CD8-positive, alpha-beta memory T cell (primary cell): ENCODE results near the gene SEMA3E. TPM values are rescaled to one million over a fixed set of nuclear protein-coding genes. Genes with fewer than 3 reads are reported as not detected.

Source experiments
- CTCF ChIA-PET: fragments of 350-600 bp; sonication (Branson Sonifier 250); formaldehyde crosslinking; loops from one replicate; lab custom pipeline; 2021; ENCODE audit warnings: antibody characterized with exemption; lab: Charles Lee
- POLR2A ChIA-PET: fragments of 350-600 bp; sonication (Branson Sonifier 250); formaldehyde crosslinking; loops from one replicate; lab custom pipeline; 2021; ENCODE audit warnings: antibody characterized with exemption; lab: Charles Lee
- DNase-seq, 5 donors: peaks; one replicate each; pipeline versions ENCODE4 v3.0.0 to v3.0.0-alpha.2; 2020 to 2022; ENCODE audit warnings: mixed read lengths in 1 of 5
- H3K27ac ChIP-seq: one replicate; pipeline ENCODE4 v1.7.0; 2013; ENCODE audit warnings: low read depth, mild to moderate bottlenecking, low read length, moderate library complexity
- H3K27me3 ChIP-seq: 2 replicates; pipeline ENCODE4 v1.7.0; 2013; ENCODE audit warnings: low read length, mild to moderate bottlenecking; ENCODE audit not compliant: insufficient read depth, poor library complexity, severe bottlenecking
- H3K36me3 ChIP-seq: 2 replicates; pipeline ENCODE4 v1.7.0; 2013; ENCODE audit warnings: mild to moderate bottlenecking, low read length, moderate library complexity; ENCODE audit not compliant: insufficient read depth
- H3K4me1 ChIP-seq: 2 replicates; pipeline ENCODE4 v1.7.0; 2013; ENCODE audit warnings: mild to moderate bottlenecking, low read length, moderate library complexity; ENCODE audit not compliant: insufficient read depth
- H3K4me3 ChIP-seq: 2 replicates; pipeline ENCODE4 v1.7.0; 2013; ENCODE audit warnings: mild to moderate bottlenecking, low read length
- H3K9me3 ChIP-seq: 2 replicates; pipeline ENCODE4 v1.7.0; 2013; ENCODE audit warnings: mild to moderate bottlenecking, low read length
- H3K27ac Mint-ChIP-seq, 8 donors: one replicate each; pipeline ENCODE4 v1.8.0; 2020 to 2021; ENCODE audit warnings: mixed read lengths in 8 of 8, mild to moderate bottlenecking in 6 of 8, inconsistent platforms in 3 of 8, moderate library complexity in 3 of 8
- H3K27me3 Mint-ChIP-seq, 2 donors: one replicate each; pipeline ENCODE4 v1.8.0; 2020 to 2021; ENCODE audit warnings: mixed read lengths in 2 of 2, mild to moderate bottlenecking in 1 of 2, moderate library complexity in 1 of 2
- H3K36me3 Mint-ChIP-seq, 3 donors: one replicate each; pipeline ENCODE4 v1.8.0; 2020 to 2021; ENCODE audit warnings: mixed read lengths in 3 of 3, inconsistent platforms in 1 of 3, mild to moderate bottlenecking in 1 of 3
- H3K4me1 Mint-ChIP-seq, 3 donors: one replicate each; pipeline ENCODE4 v1.8.0; 2020 to 2021; ENCODE audit warnings: mixed read lengths in 3 of 3, inconsistent platforms in 1 of 3, mild to moderate bottlenecking in 1 of 3
- H3K4me3 Mint-ChIP-seq, 7 donors: one replicate each; pipeline ENCODE4 v1.8.0; 2020 to 2021; ENCODE audit warnings: mixed read lengths in 7 of 7, mild to moderate bottlenecking in 6 of 7, moderate library complexity in 4 of 7, inconsistent platforms in 2 of 7
- H3K9me3 Mint-ChIP-seq, 5 donors: one replicate each; pipeline ENCODE4 v1.8.0; 2020 to 2022; ENCODE audit warnings: mixed read lengths in 5 of 5, mild to moderate bottlenecking in 3 of 5, moderate library complexity in 2 of 5, inconsistent platforms in 1 of 5
- polyA plus RNA-seq: library from polyadenylated mRNA; unstranded; fragments of 300-500 nt; fragmentation: Illumina TruSeq; gene quantifications from one replicate; pipeline ENCODE4 v1.2.3, GENCODE V29; 2021
- total RNA-seq, 2 experiments: library from RNA; stranded (reverse); gene quantifications; one replicate each; pipeline ENCODE4 v1.2.3, GENCODE V29; 2021

Gene SEMA3E
- total and polyA plus RNA-seq, 3 experiments from 2014 or later = not detected

DNA sequence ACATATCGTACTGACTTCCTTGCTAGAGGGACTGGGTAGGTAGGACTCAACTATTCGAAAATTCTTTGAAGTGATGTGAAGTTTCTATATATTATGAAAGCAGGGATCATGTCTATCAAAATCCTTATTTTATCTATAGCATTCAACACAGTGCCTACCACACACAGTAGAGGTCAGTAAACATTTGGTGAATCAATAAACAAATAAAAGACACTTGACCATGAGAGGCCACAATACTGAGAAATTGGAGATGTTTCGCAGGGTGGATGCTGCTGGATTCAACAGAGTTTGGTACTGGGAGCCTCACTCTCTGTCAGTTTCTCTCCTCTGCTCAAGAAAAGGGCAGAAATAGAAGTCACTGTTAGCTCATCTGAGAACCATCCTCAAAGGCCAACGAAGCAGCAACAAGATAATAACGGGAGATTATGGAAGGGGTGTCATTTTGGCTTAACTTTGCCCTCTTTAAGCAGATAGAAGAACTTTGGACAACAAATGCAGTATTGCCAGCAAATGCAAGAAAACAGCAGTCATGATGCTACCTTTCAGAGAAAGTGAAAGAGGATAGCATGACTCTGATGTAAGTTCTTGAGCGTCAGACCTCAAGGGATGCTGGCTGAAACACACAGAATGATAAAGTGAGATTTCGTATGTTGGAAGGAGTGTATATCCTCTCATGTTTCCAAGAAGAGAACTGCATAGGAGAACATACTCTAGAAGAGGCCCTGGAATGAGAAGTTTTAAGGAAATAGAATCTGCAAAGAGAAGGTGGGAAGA is 107.6 kb downstream of the SEMA3E start:
- no peak overlapping the region for H3K4me3 ChIP-seq
- no peaks in the 10 kb centered on the region for H3K36me3 ChIP-seq
- DNase-seq = no peak
- no peak overlapping the region for H3K27ac ChIP-seq
- Mint-ChIP-seq H3K4me3 (no peak overlapping the region), H3K36me3 (no peaks in the 10 kb centered on the region), H3K27me3 (no peaks in the 10 kb centered on the region), H3K4me1 (no peaks in the 10 kb centered on the region), H3K27ac (no peak overlapping the region), H3K9me3 (peaks cover 0 to 33% (median 10%) of the 10 kb centered on the region in 5 donors)
- H3K4me1 ChIP-seq = no peaks in the 10 kb centered on the region
- no peaks in the 10 kb centered on the region for H3K27me3 ChIP-seq
- ChIA-PET CTCF (no interaction called here), POLR2A (no interaction called here)
- no peaks in the 10 kb centered on the region for H3K9me3 ChIP-seq

DNA sequence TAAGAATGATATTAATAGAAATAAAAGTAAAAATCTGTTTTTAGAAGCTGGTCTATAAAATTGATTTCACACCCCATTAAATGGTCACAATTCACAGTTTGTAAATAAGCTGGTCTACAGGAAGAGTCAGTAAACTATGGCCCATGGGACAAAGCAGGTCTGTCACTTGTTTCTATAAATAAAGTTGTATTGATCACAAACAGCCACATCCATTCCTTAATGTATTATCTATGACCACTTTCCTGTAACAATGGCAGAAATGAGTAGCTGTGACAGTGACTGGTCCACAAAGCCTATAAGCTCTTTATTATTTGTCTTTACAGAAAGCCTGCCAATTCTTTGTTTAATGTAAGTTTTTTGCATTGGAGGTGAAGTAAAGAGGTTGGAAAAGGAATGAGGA is 114.5 kb downstream of the SEMA3E start:
- CTCF ChIA-PET = no interaction called here
- no peaks in the 10 kb centered on the region for H3K27me3 ChIP-seq
- Mint-ChIP-seq H3K4me3 (no peak overlapping the region), H3K27me3 (no peaks in the 10 kb centered on the region), H3K27ac (no peak overlapping the region), H3K4me1 (no peaks in the 10 kb centered on the region), H3K9me3 (peaks cover 0 to 13% (median 13%) of the 10 kb centered on the region in 5 donors), H3K36me3 (no peaks in the 10 kb centered on the region)
- H3K9me3 ChIP-seq = no peaks in the 10 kb centered on the region
- no peaks in the 10 kb centered on the region for H3K36me3 ChIP-seq
- no peak overlapping the region for H3K27ac ChIP-seq
- DNase-seq = no peak
- no peaks in the 10 kb centered on the region for H3K4me1 ChIP-seq
- no peak overlapping the region for H3K4me3 ChIP-seq
- POLR2A ChIA-PET = no interaction called here

DNA sequence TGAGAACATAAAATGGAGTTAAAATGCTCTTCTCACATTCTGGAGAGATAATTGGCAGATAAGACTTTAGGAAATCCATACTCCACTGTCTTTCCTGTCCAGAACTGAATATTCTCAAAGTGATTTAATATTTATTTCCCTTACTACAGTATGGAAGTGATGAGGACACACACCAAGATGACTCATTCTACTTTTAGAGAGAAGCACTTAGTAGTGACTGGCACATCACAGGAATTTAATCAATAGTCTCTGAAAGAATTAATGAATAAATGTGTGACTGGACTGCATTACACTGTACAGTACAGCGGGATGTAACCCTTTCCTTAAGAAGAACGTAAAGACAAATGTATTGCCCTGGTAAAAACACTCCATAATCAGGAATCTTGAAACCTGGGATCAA is 116.7 kb downstream of the SEMA3E start:
- no peak for DNase-seq
- ChIA-PET CTCF (no interaction called here), POLR2A (no interaction called here)
- no peaks in the 10 kb centered on the region for H3K36me3 ChIP-seq
- no peak overlapping the region for H3K4me3 ChIP-seq
- Mint-ChIP-seq H3K27ac (no peak overlapping the region), H3K9me3 (peaks cover 0 to 10% (median 8%) of the 10 kb centered on the region in 5 donors), H3K4me1 (no peaks in the 10 kb centered on the region), H3K36me3 (no peaks in the 10 kb centered on the region), H3K4me3 (no peak overlapping the region), H3K27me3 (no peaks in the 10 kb centered on the region)
- no peaks in the 10 kb centered on the region for H3K4me1 ChIP-seq
- no peaks in the 10 kb centered on the region for H3K27me3 ChIP-seq
- no peak overlapping the region for H3K27ac ChIP-seq
- H3K9me3 ChIP-seq = no peaks in the 10 kb centered on the region

DNA sequence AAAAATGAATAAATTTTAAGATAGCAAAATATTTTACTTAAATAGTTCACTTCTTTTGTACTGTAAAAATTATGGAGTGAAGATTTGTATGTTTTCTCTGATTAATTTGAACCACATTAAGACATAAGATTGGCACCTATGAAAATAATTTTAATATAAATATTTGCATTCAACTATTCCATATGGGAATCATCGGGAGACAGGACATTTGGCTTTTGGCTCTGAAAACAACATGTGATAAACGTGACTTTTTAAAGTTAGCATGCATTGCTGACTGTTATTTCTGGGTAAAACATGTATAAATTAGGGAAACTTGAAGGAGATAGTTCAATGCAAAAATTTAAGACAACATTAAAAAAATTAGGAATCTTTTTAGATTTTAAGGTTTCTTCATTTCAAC is 117.2 kb downstream of the SEMA3E start:
- H3K27ac ChIP-seq = no peak overlapping the region
- Mint-ChIP-seq H3K4me3 (no peak overlapping the region), H3K9me3 (peaks cover 0 to 10% (median 7%) of the 10 kb centered on the region in 5 donors), H3K36me3 (no peaks in the 10 kb centered on the region), H3K4me1 (no peaks in the 10 kb centered on the region), H3K27ac (no peak overlapping the region), H3K27me3 (no peaks in the 10 kb centered on the region)
- ChIA-PET CTCF (no interaction called here), POLR2A (no interaction called here)
- no peaks in the 10 kb centered on the region for H3K27me3 ChIP-seq
- no peak overlapping the region for H3K4me3 ChIP-seq
- no peaks in the 10 kb centered on the region for H3K4me1 ChIP-seq
- no peak for DNase-seq
- H3K36me3 ChIP-seq = no peaks in the 10 kb centered on the region
- H3K9me3 ChIP-seq = no peaks in the 10 kb centered on the region

DNA sequence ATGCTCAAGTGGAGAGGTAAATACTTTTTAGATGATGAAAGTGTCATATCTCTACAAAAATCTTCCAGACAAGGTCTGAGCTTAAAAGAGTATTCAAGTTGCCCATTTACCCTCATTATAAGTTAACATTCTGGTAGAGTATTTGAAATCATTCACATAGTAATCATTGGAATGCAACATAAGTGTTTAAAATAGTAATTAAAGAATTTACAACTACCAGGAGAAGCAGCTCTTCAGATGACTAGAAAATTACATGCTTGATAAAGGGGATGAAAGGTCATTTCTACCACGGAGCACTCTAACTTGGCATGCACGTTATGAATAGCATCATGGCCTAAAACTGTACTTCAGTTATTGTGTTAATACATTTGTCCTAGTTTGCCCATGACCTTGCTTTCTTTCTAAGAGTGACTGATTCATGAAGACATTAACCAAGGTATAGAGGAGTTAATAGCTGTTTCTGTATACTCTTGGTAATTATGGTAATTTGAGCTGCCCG is 120.0 kb downstream of the SEMA3E start:
- CTCF ChIA-PET = no interaction called here
- no peak overlapping the region for H3K4me3 ChIP-seq

DNA sequence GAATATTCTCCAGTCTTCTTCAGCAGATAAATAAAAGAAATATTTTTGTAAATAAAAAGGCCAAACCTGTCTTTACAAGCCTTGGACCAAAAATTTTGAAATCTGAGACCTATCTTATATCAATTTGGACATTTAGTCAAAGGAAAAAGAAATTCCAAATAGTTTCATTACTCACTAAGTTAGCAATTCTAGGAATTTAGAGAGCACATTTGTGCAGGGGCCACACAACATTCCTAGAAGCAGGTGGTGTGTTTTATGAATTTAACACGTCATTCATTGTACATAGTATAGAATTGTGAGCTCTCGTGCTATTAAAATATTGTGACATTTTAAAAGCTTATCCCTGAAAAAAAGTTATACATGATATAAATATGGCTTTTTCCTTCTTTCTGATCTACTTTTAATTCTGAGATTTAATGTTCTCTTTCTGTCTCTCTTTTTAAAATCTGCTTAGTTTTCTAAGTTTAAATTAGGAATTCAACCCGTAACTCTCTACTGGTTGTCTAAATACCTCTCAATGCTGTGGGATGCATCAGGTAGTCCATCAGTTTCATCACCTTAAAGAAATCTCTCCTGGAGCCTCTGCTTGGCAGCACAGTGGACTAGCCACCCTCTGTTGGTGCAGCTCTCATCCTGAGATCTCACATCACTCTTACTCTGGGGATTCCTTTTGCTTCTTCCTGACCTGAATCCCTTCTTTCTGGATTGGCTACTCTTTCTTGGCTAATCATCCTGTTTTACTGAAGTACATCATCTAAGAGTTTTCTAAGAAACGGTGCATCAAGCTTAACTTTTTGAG is 124.5 kb downstream of the SEMA3E start:
- Mint-ChIP-seq H3K27me3 (no peaks in the 10 kb centered on the region), H3K36me3 (no peaks in the 10 kb centered on the region), H3K27ac (no peak overlapping the region), H3K4me1 (no peaks in the 10 kb centered on the region), H3K4me3 (no peak overlapping the region), H3K9me3 (peaks cover 8 to 39% (median 11%) of the 10 kb centered on the region in 5 donors)
- H3K27ac ChIP-seq = no peak overlapping the region
- H3K4me1 ChIP-seq = no peaks in the 10 kb centered on the region
- ChIA-PET POLR2A (no interaction called here), CTCF (no interaction called here)
- no peak for DNase-seq
- H3K9me3 ChIP-seq = no peaks in the 10 kb centered on the region
- no peak overlapping the region for H3K4me3 ChIP-seq
- H3K36me3 ChIP-seq = no peaks in the 10 kb centered on the region
- no peaks in the 10 kb centered on the region for H3K27me3 ChIP-seq

More for the DNA sequence above, 120.0 kb downstream of the SEMA3E start:
- POLR2A ChIA-PET = no interaction called here
- DNase-seq = no peak
- Histone ChIP-seq H3K36me3 (no peaks in the 10 kb centered on the region), H3K9me3 (no peaks in the 10 kb centered on the region), H3K27ac (no peak overlapping the region), H3K4me1 (no peaks in the 10 kb centered on the region), H3K27me3 (no peaks in the 10 kb centered on the region)
- Mint-ChIP-seq H3K36me3 (no peaks in the 10 kb centered on the region), H3K27me3 (no peaks in the 10 kb centered on the region), H3K4me1 (no peaks in the 10 kb centered on the region), H3K4me3 (no peak overlapping the region), H3K27ac (no peak overlapping the region), H3K9me3 (peaks cover 4 to 27% (median 10%) of the 10 kb centered on the region in 5 donors)

DNA sequence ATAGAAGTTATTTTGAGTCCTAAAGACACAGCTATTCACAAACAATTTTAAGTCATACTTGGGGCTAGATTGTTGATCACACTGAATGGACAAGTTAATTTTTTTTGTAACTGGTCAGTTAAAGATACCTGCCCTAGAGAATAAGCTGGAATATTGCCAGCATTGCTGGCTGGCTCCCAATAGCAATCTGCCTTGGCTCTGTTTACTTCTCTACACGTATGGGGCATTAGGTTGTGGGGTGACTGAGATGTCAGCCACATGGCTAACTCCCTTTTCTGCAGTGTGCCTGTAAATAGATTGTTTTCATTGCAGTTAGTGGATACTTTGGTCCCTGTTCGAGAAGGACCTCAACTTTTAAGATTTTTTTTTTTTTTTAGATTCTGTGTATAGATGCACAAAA is 128.2 kb downstream of the SEMA3E start:
- H3K4me1 ChIP-seq = no peaks in the 10 kb centered on the region
- ChIA-PET CTCF (no interaction called here), POLR2A (no interaction called here)
- H3K36me3 Mint-ChIP-seq = no peaks in the 10 kb centered on the region
- no peak for DNase-seq
- H3K4me1 Mint-ChIP-seq = no peaks in the 10 kb centered on the region
- H3K4me3 Mint-ChIP-seq = no peak overlapping the region
- no peaks in the 10 kb centered on the region for H3K27me3 Mint-ChIP-seq
- H3K36me3 ChIP-seq = no peaks in the 10 kb centered on the region
- H3K4me3 ChIP-seq = no peak overlapping the region
- H3K27ac Mint-ChIP-seq = no peak overlapping the region
- peaks cover 10 to 36% (median 13%) of the 10 kb centered on the region in 5 donors for H3K9me3 Mint-ChIP-seq
- H3K27me3 ChIP-seq = no peaks in the 10 kb centered on the region
- H3K9me3 ChIP-seq = no peaks in the 10 kb centered on the region
- H3K27ac ChIP-seq = no peak overlapping the region

DNA sequence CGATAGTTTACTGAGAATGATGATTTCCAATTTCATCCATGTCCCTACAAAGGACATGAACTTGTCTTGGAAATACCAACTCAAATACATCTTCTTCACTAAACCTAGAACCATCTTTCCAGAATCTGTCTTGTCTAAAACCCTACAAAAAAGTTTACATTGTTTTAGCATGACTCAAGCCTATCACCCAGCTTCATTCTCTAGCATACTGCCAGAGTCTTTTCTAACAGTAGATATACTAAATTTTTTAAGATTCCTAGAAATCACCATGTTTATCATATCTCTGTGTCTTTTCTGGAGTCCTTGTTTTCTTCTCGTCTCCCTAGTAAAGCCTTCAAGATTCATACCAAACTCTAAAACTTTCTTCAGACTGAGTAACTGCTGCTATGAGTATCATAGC is 129.7 kb downstream of the SEMA3E start:
- no peaks in the 10 kb centered on the region for H3K36me3 Mint-ChIP-seq

More for the DNA sequence above, 129.7 kb downstream of the SEMA3E start:
- Histone ChIP-seq H3K4me3 (no peak overlapping the region), H3K27me3 (no peaks in the 10 kb centered on the region), H3K27ac (no peak overlapping the region), H3K9me3 (no peaks in the 10 kb centered on the region), H3K36me3 (no peaks in the 10 kb centered on the region), H3K4me1 (no peaks in the 10 kb centered on the region)
- POLR2A ChIA-PET = no interaction called here
- no peak overlapping the region for H3K4me3 Mint-ChIP-seq
- CTCF ChIA-PET = no interaction called here
- DNase-seq = no peak
- H3K4me1 Mint-ChIP-seq = no peaks in the 10 kb centered on the region
- no peaks in the 10 kb centered on the region for H3K27me3 Mint-ChIP-seq
- H3K27ac Mint-ChIP-seq = no peak overlapping the region
- H3K9me3 Mint-ChIP-seq = peaks cover 8 to 27% (median 15%) of the 10 kb centered on the region in 5 donors
